SK-N-SH treated with all-trans-retinoic acid at 6 μM for 48 hours (cell line): ENCODE data around the gene ACTL6A.

Source experiments
- ARNTL ChIP-seq: fragments of 450-650 bp; formaldehyde crosslinking; IDR thresholded peaks from 2 replicates; pipeline ENCODE4 v1.5.0; 2020; ENCODE audit warnings: low read depth, mild to moderate bottlenecking, moderate library complexity, borderline replicate concordance
- PPARA ChIP-seq: fragments of 250-450 bp; sonication (Bioruptor Pico); IDR thresholded peaks from 2 replicates; pipeline ENCODE4 v1.5.0; 2020; ENCODE audit warnings: mild to moderate bottlenecking, borderline replicate concordance
- SNAI2 ChIP-seq: fragments of 250-450 bp; sonication (Bioruptor Pico); IDR thresholded peaks from 2 replicates; pipeline ENCODE4 v1.5.0; 2020; ENCODE audit warnings: mild to moderate bottlenecking, moderate library complexity
- TOX ChIP-seq: fragments of 250-450 bp; sonication (Bioruptor Pico); IDR thresholded peaks from 2 replicates; pipeline ENCODE4 v1.8.0; 2021; ENCODE audit warnings: mild to moderate bottlenecking, moderate library complexity, borderline replicate concordance
- ZFP3 ChIP-seq: fragments of 250-450 bp; sonication (Bioruptor Pico); IDR thresholded peaks from 2 replicates; pipeline ENCODE4 v1.5.0; 2020; ENCODE audit warnings: mild to moderate bottlenecking, moderate library complexity
- ZNF8 ChIP-seq: fragments of 450-650 bp; formaldehyde crosslinking; IDR thresholded peaks from 2 replicates; pipeline ENCODE4 v1.5.0; 2020; ENCODE audit warnings: mild to moderate bottlenecking, moderate library complexity

DNA sequence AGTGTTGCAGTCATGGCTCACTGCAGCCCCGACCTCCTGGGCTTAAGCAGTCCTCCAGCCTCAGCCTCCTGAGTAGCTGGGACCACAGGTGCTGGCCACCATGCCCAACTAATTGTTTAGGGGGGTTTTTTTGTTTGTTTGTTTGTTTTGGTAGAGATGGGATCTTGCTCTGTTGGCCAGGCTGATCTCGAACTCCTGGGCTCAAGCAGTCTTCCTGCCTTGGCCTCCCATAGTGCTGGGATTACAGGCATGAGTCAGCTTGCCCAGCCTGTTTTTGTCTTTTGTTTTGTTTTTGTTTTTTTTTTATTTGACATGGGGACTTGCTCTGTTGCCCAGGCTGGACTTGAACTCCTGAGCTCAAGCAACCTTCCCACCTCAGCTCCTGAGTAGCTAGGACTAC, 59.3 kb downstream of the ACTL6A start:
- TF ChIP-seq ARNTL (CRISPR knock-in tag) (no peak), TOX (CRISPR knock-in tag) (no peak), PPARA (CRISPR knock-in tag) (no peak), SNAI2 (CRISPR knock-in tag) (no peak), ZFP3 (CRISPR knock-in tag) (no peak), ZNF8 (no peak)
